GM18519 (cell line): ENCODE measurements around the gene SERP2.
"Not testable (repeated sequence)": the region's sequence is repeated elsewhere in the genome, so short reads cannot be mapped to it uniquely, and the experiment has no call there.

Experiments
- ATAC-seq: cut with Tn5 transposase; IDR thresholded peaks from one replicate; pipeline ENCODE4 v1.9.1; 2021; ENCODE audit warnings: mild to moderate bottlenecking, moderate library complexity; ENCODE audit not compliant: unreplicated experiment, low FRiP score

The SERP2 gene

GRCh38 chr13:44373601-44374347 is at the start of gene SERP2:
Gene SERP2, plus strand, starts transcription at chr13:44373824. Its CDS starts 202 bp downstream, at chr13:44374026.
- no peak for ATAC-seq

GRCh38 chr13:44326961-44327360 is 46.7 kb upstream of the SERP2 start:
- no peak for ATAC-seq

GRCh38 chr13:44329041-44329440 is 44.6 kb upstream of the SERP2 start:
- ATAC-seq = not testable (repeated sequence)

- no peak for ATAC-seq
Observed at GRCh38 chr13:44329909-44330545, 43.6 kb upstream of the SERP2 start.

- no peak for ATAC-seq
Observed at GRCh38 chr13:44331446-44331845, 42.2 kb upstream of the SERP2 start.

- ATAC-seq = no peak
Observed at GRCh38 chr13:44331912-44332851, 41.4 kb upstream of the SERP2 start.

GRCh38 chr13:44333950-44334655 is 39.5 kb upstream of the SERP2 start:
- no peak for ATAC-seq

GRCh38 chr13:44334751-44335150 is 38.9 kb upstream of the SERP2 start:
- ATAC-seq = no peak

GRCh38 chr13:44336934-44337333 is 36.7 kb upstream of the SERP2 start:
- no peak for ATAC-seq

GRCh38 chr13:44337581-44337980 is 36.0 kb upstream of the SERP2 start:
- no peak for ATAC-seq

GRCh38 chr13:44340508-44340907 is 33.1 kb upstream of the SERP2 start:
- no peak for ATAC-seq

GRCh38 chr13:44342741-44343140 is 30.9 kb upstream of the SERP2 start:
- ATAC-seq = no peak

GRCh38 chr13:44346534-44346933 is 27.1 kb upstream of the SERP2 start:
- ATAC-seq = no peak

GRCh38 chr13:44347301-44347700 is 26.3 kb upstream of the SERP2 start:
- no peak for ATAC-seq

GRCh38 chr13:44347949-44348348 is 25.7 kb upstream of the SERP2 start:
- no peak for ATAC-seq

GRCh38 chr13:44350775-44351504 is 22.7 kb upstream of the SERP2 start:
- no peak for ATAC-seq

- ATAC-seq = no peak
Observed at GRCh38 chr13:44351505-44351854, 22.1 kb upstream of the SERP2 start.

- ATAC-seq = no peak
Observed at GRCh38 chr13:44352202-44352601, 21.4 kb upstream of the SERP2 start.

GRCh38 chr13:44352671-44353070 is 21.0 kb upstream of the SERP2 start:
- ATAC-seq = no peak

- ATAC-seq = no peak
Observed at GRCh38 chr13:44354331-44354730, 19.3 kb upstream of the SERP2 start.
